GM23338 (cell line): ENCODE data around the gene HOXA5. TPM values are rescaled to one million over a fixed set of nuclear protein-coding genes. Genes with fewer than 3 reads are reported as not detected.

Source experiments
- ATAC-seq: fragments of 200-7000 bp; cut with Tn5 transposase; 3 replicates; pipeline ENCODE4 v1.9.1; 2020
- DNase-seq: peaks from one replicate; pipeline ENCODE4 v3.0.0-alpha.2; 2015; ENCODE audit warnings: low spot score
- H2AFZ ChIP-seq: fragments of 200-600 bp; sonication (generic); 2 replicates; pipeline ENCODE4 v1.8.0; 2016; ENCODE audit warnings: antibody characterized with exemption, mild to moderate bottlenecking, moderate library complexity
- H3F3A ChIP-seq: fragments of 200-600 bp; sonication (generic); replicated peaks from 2 replicates; pipeline ENCODE4 v1.8.0; 2017; ENCODE audit warnings: antibody characterized with exemption, mixed run types, low read depth
- H3K27ac ChIP-seq: fragments of 200-600 bp; sonication (generic); 2 replicates; pipeline ENCODE4 v1.6.1; 2016; ENCODE audit warnings: low read depth
- H3K27me3 ChIP-seq: fragments of 200-600 bp; sonication (generic); 2 replicates; pipeline ENCODE4 v1.8.0; 2016; ENCODE audit warnings: mild to moderate bottlenecking, mixed run types, moderate library complexity; ENCODE audit not compliant: insufficient read depth
- H3K36me3 ChIP-seq: fragments of 200-600 bp; sonication (generic); 2 replicates; pipeline ENCODE4 v1.8.0; 2016; ENCODE audit warnings: mild to moderate bottlenecking; ENCODE audit not compliant: insufficient read depth
- H3K4me1 ChIP-seq: fragments of 200-600 bp; sonication (generic); 2 replicates; pipeline ENCODE4 v1.8.0; 2016; ENCODE audit warnings: mild to moderate bottlenecking, moderate library complexity; ENCODE audit not compliant: insufficient read depth
- H3K4me2 ChIP-seq: fragments of 200-600 bp; sonication (generic); 2 replicates; pipeline ENCODE4 v1.7.1; 2017; ENCODE audit warnings: mixed run types
- H3K4me3 ChIP-seq: fragments of 200-600 bp; sonication (generic); 2 replicates; pipeline ENCODE4 v1.6.1; 2016; ENCODE audit warnings: mixed run types
- H3K79me2 ChIP-seq: fragments of 200-600 bp; sonication (generic); replicated peaks from 2 replicates; pipeline ENCODE4 v1.8.0; 2017; ENCODE audit warnings: mild to moderate bottlenecking; ENCODE audit not compliant: insufficient read depth
- H3K9me2 ChIP-seq: fragments of 200-600 bp; sonication (generic); 2 replicates; pipeline ENCODE4 v1.8.0; 2017; ENCODE audit not compliant: insufficient read depth
- H4K20me1 ChIP-seq: fragments of 200-600 bp; sonication (generic); replicated peaks from 2 replicates; pipeline ENCODE4 v1.8.0; 2017; ENCODE audit warnings: mild to moderate bottlenecking; ENCODE audit not compliant: insufficient read depth
- H3K27ac Mint-ChIP-seq: 2 replicates; pipeline ENCODE4 v1.8.0; 2020; ENCODE audit warnings: inconsistent platforms, mild to moderate bottlenecking, moderate library complexity, mixed read lengths
- H3K27me3 Mint-ChIP-seq: 3 replicates; pipeline ENCODE4 v1.8.0; 2022; ENCODE audit warnings: low read depth, mild to moderate bottlenecking, moderate library complexity, mixed read lengths, inconsistent platforms; ENCODE audit not compliant: insufficient read depth, poor library complexity
- H3K36me3 Mint-ChIP-seq: 3 replicates; pipeline ENCODE4 v1.8.0; 2021; ENCODE audit warnings: low read depth, mild to moderate bottlenecking, inconsistent platforms, moderate library complexity, mixed read lengths
- H3K4me1 Mint-ChIP-seq: 3 replicates; pipeline ENCODE4 v1.8.0; 2020; ENCODE audit warnings: mild to moderate bottlenecking, inconsistent platforms, mixed read lengths
- H3K4me3 Mint-ChIP-seq: 3 replicates; pipeline ENCODE4 v1.8.0; 2021; ENCODE audit warnings: moderate library complexity, mild to moderate bottlenecking, inconsistent platforms, mixed read lengths
- H3K9me3 Mint-ChIP-seq: 3 replicates; pipeline ENCODE4 v1.8.0; 2020; ENCODE audit warnings: moderate library complexity, mild to moderate bottlenecking, inconsistent platforms, mixed read lengths
- CREB1 ChIP-seq: fragments of 250-450 bp; sonication (Bioruptor Pico); IDR thresholded peaks from 2 replicates; pipeline ENCODE4 v1.5.0; 2020; ENCODE audit warnings: low read depth, mild to moderate bottlenecking, moderate library complexity
- CTCF ChIP-seq, 2 experiments: fragments of 200-600 bp in 1 of 2; sonication (generic) in 1 of 2; conservative IDR thresholded peaks; 2 replicates each; pipeline versions ENCODE4 v1.5.1 to v1.6.1; 2016 to 2017; ENCODE audit warnings: antibody characterized with exemption in 2 of 2, low read depth in 2 of 2, mild to moderate bottlenecking in 2 of 2, moderate library complexity in 1 of 2
- ETS1 ChIP-seq: IDR thresholded peaks from 2 replicates; pipeline ENCODE4 v1.6.1; 2016; ENCODE audit warnings: antibody characterized with exemption
- EZH2 ChIP-seq: fragments of 200-600 bp; sonication (generic); IDR thresholded peaks from one replicate; pipeline ENCODE4 v1.8.0; 2017; ENCODE audit warnings: antibody characterized with exemption, mild to moderate bottlenecking, low read depth; ENCODE audit not compliant: unreplicated experiment
- EZH2phosphoT487 ChIP-seq: fragments of 200-600 bp; sonication (generic); IDR thresholded peaks from one replicate; pipeline ENCODE4 v1.8.1; 2018; ENCODE audit warnings: antibody characterized with exemption; ENCODE audit not compliant: unreplicated experiment
- JUNB ChIP-seq: IDR thresholded peaks from one replicate; pipeline ENCODE4 v1.6.1; 2016; ENCODE audit warnings: antibody characterized with exemption; ENCODE audit not compliant: unreplicated experiment
- NANOG ChIP-seq: IDR thresholded peaks from 2 replicates; pipeline ENCODE4 v1.6.1; 2016; ENCODE audit warnings: antibody characterized with exemption, borderline replicate concordance
- POLR2AphosphoS5 ChIP-seq: IDR thresholded peaks from 2 replicates; pipeline ENCODE4 v1.6.1; 2016; ENCODE audit warnings: antibody characterized with exemption, low read depth
- REST ChIP-seq: IDR thresholded peaks from one replicate; pipeline ENCODE4 v1.6.1; 2018; ENCODE audit warnings: antibody characterized with exemption; ENCODE audit not compliant: unreplicated experiment
- STAT1 ChIP-seq: IDR thresholded peaks from one replicate; pipeline ENCODE4 v1.6.1; 2016; ENCODE audit warnings: antibody characterized with exemption; ENCODE audit not compliant: unreplicated experiment
- ZNF114 ChIP-seq: fragments of 250-450 bp; sonication (Bioruptor Pico); IDR thresholded peaks from 2 replicates; pipeline ENCODE4 v1.5.0; 2020; ENCODE audit warnings: mild to moderate bottlenecking, moderate library complexity
- ZNF331 ChIP-seq: fragments of 250-450 bp; sonication (Bioruptor Pico); IDR thresholded peaks from 2 replicates; pipeline ENCODE4 v1.5.0; 2020; ENCODE audit warnings: low read depth, mild to moderate bottlenecking, moderate library complexity
- ZNF462 ChIP-seq: fragments of 250-450 bp; sonication (Bioruptor Pico); IDR thresholded peaks from 2 replicates; pipeline ENCODE4 v1.5.0; 2020; ENCODE audit warnings: mild to moderate bottlenecking, moderate library complexity
- polyA plus RNA-seq: library from polyadenylated mRNA; unstranded; fragments of >200 nt; fragmentation: Nextera tagmentation; extraction: Ambion mirVana; gene quantifications from 2 replicates; pipeline ENCODE4 v1.2.1, GENCODE V29; 2016
- total RNA-seq: library from RNA; depleted of rRNA; stranded (reverse); fragments of >200 nt; shearing (Covaris generic); gene quantifications from 2 replicates; pipeline ENCODE4 v1.2.3, GENCODE V29; 2014

HOXA5 gene
- total and polyA plus RNA-seq, 2 experiments from 2014 or later, result not detected

DNA sequence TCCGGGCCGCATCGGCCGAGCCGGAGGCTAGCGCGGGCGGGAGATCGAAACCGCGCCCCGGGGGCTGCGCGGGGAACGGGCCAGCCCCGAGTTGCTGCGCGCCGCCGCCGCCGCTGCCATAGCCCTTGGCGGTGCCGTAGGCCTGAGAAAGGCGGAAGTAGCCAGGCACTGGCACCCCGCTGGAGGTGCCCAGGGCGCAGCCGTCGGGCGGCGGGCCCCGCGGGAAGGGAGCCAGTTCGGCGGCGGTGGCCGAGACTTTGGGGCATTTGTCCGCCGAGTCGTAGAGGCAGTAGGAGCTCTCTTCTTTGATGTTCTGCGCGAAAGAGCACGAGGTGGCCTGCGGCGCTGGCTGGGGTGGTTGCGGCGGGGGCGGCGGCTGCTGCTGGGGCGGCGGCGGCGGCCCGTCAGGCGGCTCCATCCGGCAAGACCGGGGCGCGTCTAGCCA is 30.1 kb upstream of the HOXA5 start:
- Histone ChIP-seq H3K9me2 (no peaks in the 10 kb centered on the region), H3K79me2 (no peaks in the 10 kb centered on the region), H3K4me3 (peak overlapping the region; percentile 43; the same call in 1 of the 2 replicates), H3K27ac (no peak overlapping the region), H3K27me3 (peaks cover 100% of the 10 kb centered on the region), H4K20me1 (peaks cover 48% of the 10 kb centered on the region), H3K4me2 (peak overlapping the region; percentile 70), H3K36me3 (no peaks in the 10 kb centered on the region), H3K4me1 (peaks cover 29% of the 10 kb centered on the region), H2AFZ (no peak overlapping the region), H3F3A (peaks cover 46% of the 10 kb centered on the region)
- H3K4me1 Mint-ChIP-seq, result peaks cover 14% of the 10 kb centered on the region; the same call in 2 of the 3 replicates
- peaks cover 11% of the 10 kb centered on the region; the same call in 2 of the 3 replicates for H3K9me3 Mint-ChIP-seq
- no peak overlapping the region for H3K27ac Mint-ChIP-seq
- no peaks in the 10 kb centered on the region; the same call in 2 of the 3 replicates for H3K36me3 Mint-ChIP-seq
- H3K4me3 Mint-ChIP-seq, result no peak overlapping the region
- peak; percentile 97 for TF ChIP-seq EZH2phosphoT487
- no peak for TF ChIP-seq REST
- TF ChIP-seq JUNB, result no peak
- TF ChIP-seq ZNF331, result no peak
- TF ChIP-seq POLR2AphosphoS5, result no peak
- no peak for TF ChIP-seq NANOG
- TF ChIP-seq STAT1, result no peak
- TF ChIP-seq ZNF114 (CRISPR knock-in tag), result no peak
- TF ChIP-seq CTCF (conservative IDR thresholded peaks at IDR 0.05; ENCODE audit: low read depth in 2 of 2), result no peak
- TF ChIP-seq CREB1 (CRISPR knock-in tag), result no peak
- no peak for TF ChIP-seq ZNF462 (CRISPR knock-in tag)
- peak; percentile 73 for TF ChIP-seq EZH2
- no peak for TF ChIP-seq ETS1
- DNase-seq (peak; percentile 48), ATAC-seq (peak; percentile 13)
- peaks cover 95% of the 10 kb centered on the region for H3K27me3 Mint-ChIP-seq
